Measurements from ENCODE around the gene LAMTOR1. TPM values are rescaled to one million over a fixed set of nuclear protein-coding genes. Genes with fewer than 3 reads are reported as not detected.

LAMTOR1 gene
- total and polyA plus RNA-seq, 10 of the 15 experiments (the other 5 are each of a cell fraction or from before 2014, with no cell fraction given) = 58.8 to 141 (median 110) TPM

DNA sequence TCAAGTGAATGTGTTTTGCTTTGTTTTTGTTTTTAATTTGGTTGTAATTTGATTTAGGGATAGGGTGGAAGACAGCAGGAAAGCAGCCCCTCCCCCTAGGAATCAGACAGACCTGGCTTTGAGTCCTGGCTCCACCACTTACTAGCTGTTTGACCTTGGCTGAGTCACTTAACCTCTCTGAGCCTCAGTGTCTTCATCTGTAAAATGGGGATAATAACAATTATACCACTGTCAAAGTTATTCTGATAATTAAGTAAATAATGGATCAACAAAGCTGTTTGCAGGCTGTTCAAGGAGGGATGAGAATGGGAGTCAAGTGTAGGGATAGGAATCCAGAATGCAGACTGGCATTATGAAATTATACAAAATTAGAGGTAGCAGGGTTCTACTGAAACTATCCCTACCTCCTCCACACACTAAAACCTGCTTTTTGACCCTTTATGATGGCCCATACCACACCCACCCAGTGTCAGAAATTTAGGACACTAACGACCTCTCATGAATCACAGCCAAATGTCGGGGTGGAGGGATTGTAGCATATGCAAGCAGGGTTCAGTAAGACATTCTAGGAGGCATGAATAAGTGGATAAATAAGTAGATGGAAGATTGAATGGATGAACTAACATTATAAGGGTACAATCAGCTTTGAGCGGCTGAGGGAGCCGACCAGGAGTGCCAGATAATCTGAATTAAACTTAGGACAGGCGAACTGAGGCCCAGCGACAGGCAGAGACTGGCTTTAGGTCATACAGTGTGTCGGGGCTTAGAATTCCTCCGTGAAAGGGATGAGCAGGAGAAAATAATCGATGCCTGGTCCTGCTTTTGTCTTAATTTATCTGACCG lies 8.4 kb upstream of the LAMTOR1 start:
- Histone ChIP-seq H3K4me2 (ENCODE audit: control insufficient read depth, insufficient read depth) (peak overlapping the region; percentile 91), H3K79me2 (ENCODE audit: control insufficient read depth, insufficient read depth, low read length) (peaks cover 5% of the 10 kb centered on the region), H3K4me3 (peak overlapping the region; percentile 62), H3K27me3 (replicated peaks in 1 of 2; ENCODE audit: control insufficient read depth in 2 of 2, insufficient read depth in 2 of 2, low read length in 1 of 2) (no peaks in the 10 kb centered on the region), H3K9ac (ENCODE audit: control insufficient read depth, insufficient read depth, low read length) (peak overlapping the region; percentile 92), H2AFZ (ENCODE audit: control insufficient read depth, low read depth, low read length) (peak overlapping the region; percentile 5; the same call in 1 of the 2 replicates), H3K27ac (ENCODE audit: control insufficient read depth, insufficient read depth) (peak overlapping the region; percentile 99), H3K9me3 (replicated peaks; ENCODE audit: control insufficient read depth, insufficient read depth, low read length) (no peaks in the 10 kb centered on the region), H3K36me3 (ENCODE audit: control insufficient read depth in 2 of 2, insufficient read depth in 2 of 2, low read length in 1 of 2) (peaks cover 0 to 2% of the 10 kb centered on the region in 2 experiments; a peak in 2 of 4 replicates), H4K20me1 (ENCODE audit: control insufficient read depth, insufficient read depth) (no peaks in the 10 kb centered on the region), H3K4me1 (ENCODE audit: control insufficient read depth, insufficient read depth, low read length) (peaks cover 7% of the 10 kb centered on the region)
- ChIA-PET POLR2A (interaction anchor here (0.5 to 3.3 kb wide), 9 partner anchors 9 to 1962 kb away, joined by 3 to 11 read pairs (median 6); no protein-coding TSS in a partner anchor), CTCF (interaction anchor here (0.9 to 2.9 kb wide), 7 partner anchors 20 to 320 kb away, joined by 3 to 12 read pairs (median 5); no protein-coding TSS in a partner anchor), RAD21 (ENCODE audit: unreplicated experiment) (interaction anchor here (1.0 to 2.1 kb wide), 3 partner anchors 72 to 319 kb away, joined by 6 to 7 read pairs (median 7); partner anchors contain the start of genes RNF121 and XNDC1N), SMC1A (ENCODE audit: uncharacterized antibody, unreplicated experiment) (interaction anchor here (1.0 to 1.9 kb wide), 11 partner anchors 9 to 320 kb away, joined by 3 to 10 read pairs (median 4); partner anchors contain the start of genes LAMTOR1, RNF121 and XNDC1N)
- FAIRE-seq = peak; percentile 23
- TF ChIP-seq LARP7 (IDR thresholded peaks at IDR 0.05) = 0 out of 2 replicates have a peak, but pooled peaks have one; percentile 16
- TF ChIP-seq PML (IDR thresholded peaks at IDR 0.05; ENCODE audit: low read length) = no peak
- TF ChIP-seq, protein P1, sequence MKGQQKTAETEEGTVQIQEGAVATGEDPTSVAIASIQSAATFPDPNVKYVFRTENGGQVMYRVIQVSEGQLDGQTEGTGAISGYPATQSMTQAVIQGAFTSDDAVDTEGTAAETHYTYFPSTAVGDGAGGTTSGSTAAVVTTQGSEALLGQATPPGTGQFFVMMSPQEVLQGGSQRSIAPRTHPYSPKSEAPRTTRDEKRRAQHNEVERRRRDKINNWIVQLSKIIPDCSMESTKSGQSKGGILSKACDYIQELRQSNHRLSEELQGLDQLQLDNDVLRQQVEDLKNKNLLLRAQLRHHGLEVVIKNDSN (IDR thresholded peaks at IDR 0.05; ENCODE audit: borderline replicate concordance, extremely low read length, insufficient read depth, low read depth, low read length) = no peak
- peak; percentile 60; the same call in 1 of the 2 replicates for TF ChIP-seq NKRF (conservative IDR thresholded peaks at IDR 0.05)
- TF ChIP-seq, protein P2, sequence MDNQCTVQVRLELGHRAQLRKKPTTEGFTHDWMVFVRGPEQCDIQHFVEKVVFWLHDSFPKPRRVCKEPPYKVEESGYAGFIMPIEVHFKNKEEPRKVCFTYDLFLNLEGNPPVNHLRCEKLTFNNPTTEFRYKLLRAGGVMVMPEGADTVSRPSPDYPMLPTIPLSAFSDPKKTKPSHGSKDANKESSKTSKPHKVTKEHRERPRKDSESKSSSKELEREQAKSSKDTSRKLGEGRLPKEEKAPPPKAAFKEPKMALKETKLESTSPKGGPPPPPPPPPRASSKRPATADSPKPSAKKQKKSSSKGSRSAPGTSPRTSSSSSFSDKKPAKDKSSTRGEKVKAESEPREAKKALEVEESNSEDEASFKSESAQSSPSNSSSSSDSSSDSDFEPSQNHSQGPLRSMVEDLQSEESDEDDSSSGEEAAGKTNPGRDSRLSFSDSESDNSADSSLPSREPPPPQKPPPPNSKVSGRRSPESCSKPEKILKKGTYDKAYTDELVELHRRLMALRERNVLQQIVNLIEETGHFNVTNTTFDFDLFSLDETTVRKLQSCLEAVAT (IDR thresholded peaks at IDR 0.05) = peak; percentile 83
- DNase-seq (ENCODE audit: low read depth, low spot score) = no peak
- in situ Hi-C loops (cut with MboI) (no loop called here), intact Hi-C loops (cut with micrococcal nuclease; ENCODE audit: unreplicated experiment) (loop anchor here (1.0 kb wide), 2 partner anchors 112 to 183 kb away; partner anchors contain the start of gene XNDC1N)
- BruUV-seq (replicated peaks) = TSS peak; percentile 93
- ATAC-seq = peak; percentile 24
- 0% methylated on average over 10 of the region's 10 CpGs for WGBS (ENCODE audit: insufficient coverage, insufficient replicate concordance, low lambda C conversion rate, missing lambda C conversion rate)
